Measurements from ENCODE around the gene OTC.

Gene OTC

GRCh38 chrX:38352362-38352761 lies at the start of gene OTC:
Gene OTC, plus strand, starts transcription at chrX:38352604. Its CDS starts 93 bp downstream, at chrX:38352697.
- no peak for DNase-seq (ENCODE audit: low spot score)

DNA sequence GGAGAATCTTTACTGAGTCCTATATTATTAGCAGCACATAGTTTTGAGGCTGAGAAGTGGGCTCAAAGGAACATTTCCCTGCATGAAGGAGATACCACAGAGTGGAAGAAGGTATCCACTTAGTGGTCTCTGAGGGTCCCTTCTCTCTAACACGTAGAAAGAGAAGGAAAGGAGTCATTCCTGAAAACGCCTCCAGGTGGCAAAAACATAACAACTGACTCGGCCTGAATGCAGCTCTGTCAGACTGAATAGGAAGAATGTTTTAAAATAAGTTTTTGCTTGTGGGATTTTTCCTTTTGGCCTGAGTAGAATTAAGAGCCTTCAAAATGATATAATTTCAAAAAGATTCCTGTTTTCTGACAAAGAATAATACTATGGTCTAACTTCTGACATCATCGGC lies 48.4 kb upstream of the OTC start:
- no peak for DNase-seq (ENCODE audit: low spot score)

DNA sequence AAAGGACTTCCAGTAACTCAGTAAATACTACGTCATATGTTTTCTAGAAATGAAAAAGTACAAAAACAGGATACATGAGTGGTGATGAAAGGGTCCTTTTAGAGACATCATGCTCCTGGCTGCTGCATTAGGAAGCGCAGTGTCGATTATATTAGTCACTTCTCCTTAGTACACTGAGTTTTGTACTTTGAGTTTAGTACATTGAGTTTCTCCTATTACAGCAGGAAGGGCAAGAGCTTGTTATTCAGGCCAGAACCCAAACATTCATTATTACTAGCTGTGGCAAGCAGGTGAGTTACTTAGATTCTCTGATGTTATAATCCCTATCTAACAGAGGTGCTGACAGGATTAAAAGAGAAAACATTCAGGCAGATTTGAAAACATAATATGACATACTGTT lies 46.4 kb upstream of the OTC start:
- no peak for DNase-seq (ENCODE audit: low spot score)

- DNase-seq (ENCODE audit: low spot score) = no peak
These were observed 40.7 kb upstream of the OTC start for GRCh38 chrX:38311743-38312142.

GRCh38 chrX:38312436-38312835 lies 40.0 kb upstream of the OTC start:
- no peak for DNase-seq (ENCODE audit: low spot score)

- no peak for DNase-seq (ENCODE audit: low spot score)
These were observed 39.2 kb upstream of the OTC start for GRCh38 chrX:38313190-38313589.

- no peak for DNase-seq (ENCODE audit: low spot score)
These were observed 37.2 kb upstream of the OTC start for GRCh38 chrX:38315186-38315585.

GRCh38 chrX:38318196-38318595 lies 34.2 kb upstream of the OTC start:
- DNase-seq (ENCODE audit: low spot score) = no peak

DNA sequence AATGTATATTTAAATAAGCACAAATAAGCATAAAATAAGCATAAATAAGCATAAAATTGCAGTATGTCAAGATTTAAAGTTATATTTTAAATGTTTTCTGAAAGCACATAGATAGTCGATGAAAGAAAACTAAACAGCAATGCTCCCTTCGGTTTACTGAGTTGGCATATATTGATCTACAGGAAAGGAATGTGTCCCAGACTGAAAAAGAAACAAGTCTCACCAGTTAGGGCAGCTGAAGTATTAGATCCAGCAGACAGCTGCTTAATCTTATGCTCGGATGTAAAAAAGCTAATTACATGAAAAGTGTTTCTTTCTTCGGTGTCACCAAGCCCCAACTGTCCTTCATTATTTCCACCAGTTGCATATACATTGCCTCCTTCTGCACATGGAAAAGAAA lies 33.8 kb upstream of the OTC start:
- DNase-seq (ENCODE audit: low spot score) = no peak

DNA sequence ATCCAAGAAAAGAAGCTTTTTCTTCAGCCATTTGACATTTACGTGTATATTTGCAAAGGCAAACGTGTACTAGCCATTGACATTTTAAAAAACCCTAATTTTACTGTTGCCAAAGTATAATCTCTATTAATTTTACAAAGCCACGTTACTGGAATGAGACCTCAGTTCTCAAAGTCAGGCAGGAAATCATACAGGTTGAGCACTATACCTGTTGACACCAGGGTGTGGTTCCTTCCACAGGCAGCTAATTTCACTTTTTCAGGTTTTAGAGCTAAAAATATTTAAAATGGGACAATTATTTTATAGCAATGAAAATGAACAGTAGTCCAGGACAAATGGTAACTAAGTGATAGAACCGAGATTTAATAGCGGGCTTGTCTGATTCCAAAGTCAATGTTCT lies 31.6 kb upstream of the OTC start:
- DNase-seq (ENCODE audit: low spot score) = no peak

DNA sequence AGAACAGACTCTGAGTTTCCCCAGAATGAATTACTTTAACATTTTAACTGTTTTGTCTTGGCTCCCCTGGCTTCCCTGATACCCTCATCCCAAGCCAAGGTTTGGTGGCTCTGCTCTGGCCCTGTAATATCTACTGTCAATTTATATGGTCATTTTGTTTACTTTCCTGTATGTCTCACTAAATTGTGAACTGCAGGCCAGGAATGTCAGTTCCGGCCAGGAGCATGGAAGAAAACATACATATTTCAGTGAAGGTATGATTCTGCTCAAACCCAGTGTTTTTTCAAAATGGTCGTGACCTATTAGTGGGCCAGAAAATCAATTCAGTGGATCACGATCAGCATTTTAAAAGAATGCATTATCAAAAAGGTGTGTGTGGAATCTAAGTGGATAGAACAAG lies 26.3 kb upstream of the OTC start:
- no peak for DNase-seq (ENCODE audit: low spot score)

GRCh38 chrX:38327007-38327774 lies 25.2 kb upstream of the OTC start, which contains the start of gene RPGR:
Gene RPGR, minus strand, starts transcription at chrX:38327509. Its CDS starts 142 bp downstream, at chrX:38327367.
- peak; percentile 91 for DNase-seq (ENCODE audit: low spot score)

DNA sequence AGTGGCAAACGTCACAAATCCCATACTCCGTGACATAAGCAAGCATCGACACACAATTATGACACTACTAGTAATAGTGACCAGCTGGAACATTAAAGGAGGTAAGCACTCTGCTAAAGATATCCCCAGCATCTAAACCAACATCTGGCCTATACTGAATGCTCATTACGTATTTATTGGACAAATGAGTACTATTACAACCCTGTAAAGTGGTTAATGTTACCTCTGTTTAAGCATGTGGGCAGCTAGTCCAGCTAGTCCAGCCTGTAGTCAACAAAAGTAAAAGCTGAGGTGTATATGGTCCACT lies 24.7 kb upstream of the OTC start:
- DNase-seq (ENCODE audit: low spot score) = no peak

GRCh38 chrX:38332505-38332904 lies 19.9 kb upstream of the OTC start:
- DNase-seq (ENCODE audit: low spot score) = no peak

DNA sequence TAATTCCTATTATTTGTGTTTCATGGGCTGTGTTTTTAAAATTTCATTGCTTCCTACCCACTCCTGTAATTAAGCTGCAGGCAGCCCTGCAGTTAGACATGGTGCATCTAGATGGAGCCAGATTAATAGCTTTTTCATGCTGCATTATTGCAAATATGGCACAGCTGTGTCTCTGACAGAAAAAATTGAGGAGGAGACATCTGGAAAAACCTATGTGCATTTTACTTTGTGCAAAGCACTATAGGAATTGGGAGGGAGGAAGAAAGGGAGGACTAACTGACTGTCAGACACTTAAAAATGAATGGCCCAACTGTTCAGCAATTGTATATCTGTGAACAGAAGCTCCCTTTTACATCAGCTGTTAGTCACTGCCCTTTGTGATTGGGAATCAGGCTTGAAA lies 17.0 kb upstream of the OTC start:
- DNase-seq (ENCODE audit: low spot score) = no peak

DNA sequence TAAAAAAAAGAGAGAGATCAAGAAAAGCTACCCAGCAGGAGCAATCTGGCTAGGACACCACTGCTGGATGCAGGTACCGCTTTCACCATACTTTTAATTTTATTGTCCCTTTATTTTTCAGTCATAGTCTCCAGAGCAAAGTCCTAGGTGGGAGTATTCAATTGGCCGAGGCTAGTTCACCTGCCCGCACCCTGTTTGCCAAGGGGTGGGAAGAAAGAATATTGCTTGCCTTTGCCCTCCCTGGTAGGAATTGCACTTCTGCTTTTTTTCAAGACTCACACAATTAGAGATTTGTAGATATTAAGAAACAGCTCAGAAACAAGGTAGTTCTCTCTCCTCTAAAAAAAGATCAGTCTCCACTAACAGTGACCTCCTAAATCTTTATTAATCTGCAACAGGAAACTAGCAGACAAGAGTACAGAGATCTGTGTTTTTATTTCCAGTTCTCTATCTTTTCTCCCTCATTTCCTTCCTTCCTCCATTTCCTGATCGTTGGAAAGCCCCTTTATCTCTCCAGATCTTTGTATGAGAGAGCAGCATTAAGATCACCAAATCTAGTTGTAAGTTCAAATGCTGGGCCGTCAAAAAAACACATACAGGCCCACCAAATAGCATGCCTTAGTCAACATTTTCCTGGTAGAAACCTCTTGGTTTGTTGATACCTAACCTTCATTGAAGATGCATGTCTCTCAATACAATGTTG lies 15.7 kb upstream of the OTC start:
- no peak for DNase-seq (ENCODE audit: low spot score)

DNA sequence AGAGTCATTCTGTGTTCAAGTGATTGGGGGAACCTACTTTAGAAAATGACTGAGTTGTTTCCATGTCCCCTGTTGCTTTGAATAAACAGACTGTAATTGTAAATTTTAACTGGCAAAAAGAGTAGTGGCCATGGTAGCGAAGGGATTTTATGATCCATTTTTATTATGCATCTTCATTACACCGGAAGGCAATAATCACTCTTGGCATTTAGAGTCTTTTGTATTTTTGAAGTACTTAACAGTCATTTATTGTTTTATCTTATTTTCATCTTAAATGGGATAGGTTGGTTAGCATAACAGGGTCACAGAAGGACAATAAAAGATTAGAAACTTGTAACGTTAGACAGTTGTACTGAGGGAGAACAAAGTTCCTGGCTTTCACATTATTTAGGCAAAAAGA lies 11.0 kb upstream of the OTC start:
- DNase-seq (ENCODE audit: low spot score) = no peak

GRCh38 chrX:38342853-38343778 lies 9.3 kb upstream of the OTC start:
- no peak for DNase-seq (ENCODE audit: low spot score)

DNA sequence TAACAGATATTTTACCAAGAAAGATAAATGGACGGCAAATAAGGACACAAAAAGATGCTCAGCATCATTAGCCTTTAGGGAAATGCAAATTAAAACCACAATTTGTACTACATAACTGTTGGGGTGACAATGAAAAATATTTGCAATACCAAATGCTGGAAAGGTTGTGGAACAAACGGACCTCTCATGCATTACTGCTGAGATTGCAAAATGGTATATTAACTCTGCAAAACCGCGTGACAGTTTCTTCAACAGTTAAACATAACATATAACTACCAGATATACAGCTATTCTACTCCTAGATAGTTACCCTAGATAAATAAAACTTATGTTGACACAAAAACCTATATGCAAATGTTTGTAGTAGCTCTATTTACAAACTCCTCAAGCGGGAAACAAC lies 6.3 kb upstream of the OTC start:
- no peak for DNase-seq (ENCODE audit: low spot score)

DNA sequence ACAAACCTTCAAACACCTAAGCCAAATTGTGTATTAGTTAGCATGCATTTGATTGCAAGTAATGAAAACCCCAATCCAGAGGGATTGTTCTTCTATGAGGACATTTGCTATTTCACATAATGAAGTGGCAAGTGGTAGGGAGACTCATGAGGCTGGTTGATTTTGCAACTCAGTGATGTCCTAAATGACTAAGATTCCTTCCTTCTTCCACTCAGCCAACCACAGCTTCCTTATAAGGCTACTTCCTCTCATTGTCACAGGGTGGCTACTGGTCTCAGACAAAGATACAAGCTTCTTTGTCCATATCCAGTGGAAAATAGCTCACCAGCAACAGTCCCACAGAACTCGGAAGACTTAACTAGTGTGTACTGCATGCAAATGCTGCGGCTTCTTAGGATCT lies 5.3 kb upstream of the OTC start:
- DNase-seq (ENCODE audit: low spot score) = peak; percentile 51

- no peak for DNase-seq (ENCODE audit: low spot score)
These were observed 1.1 kb upstream of the OTC start for GRCh38 chrX:38351346-38351745.

DNA sequence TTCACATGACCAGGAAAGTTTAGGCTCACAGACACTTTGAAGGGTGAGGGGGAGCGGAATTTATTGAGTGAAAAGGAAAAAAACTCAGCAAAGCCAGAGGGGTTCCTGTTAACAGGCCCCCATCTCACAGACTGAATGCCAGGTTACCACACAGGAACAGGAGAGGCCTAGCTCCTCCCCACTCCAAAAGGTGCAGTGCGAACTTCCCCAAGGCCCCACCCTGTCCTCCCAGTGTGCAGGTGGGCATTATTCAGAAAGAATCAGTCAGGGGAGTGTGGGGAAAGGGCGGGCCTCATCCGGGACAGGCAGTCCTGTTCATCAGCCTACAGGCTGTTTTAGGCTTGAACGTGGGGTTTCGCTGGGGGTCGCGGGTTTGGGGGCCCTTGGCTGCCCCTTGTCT lies 4.0 kb downstream of the OTC start:
- DNase-seq (ENCODE audit: low spot score) = no peak

All from activated CD4-positive, alpha-beta T cell treated with anti-CD3 and anti-CD28 coated beads, Interleukin-2, Interleukin-4, amounts not matched to agents 100 ng/mL and 50 ng/mL, durations not matched to agents 16 hours and 8 hours (primary cell).